KMS-11 (cell line): ENCODE data around the gene BCAS1.
"Not testable (repeated sequence)": the region's sequence is repeated elsewhere in the genome, so short reads cannot be mapped to it uniquely, and the experiment has no call there.

Experiments used
- H2AFZ ChIP-seq: fragments of 200-600 bp; sonication (generic); 2 replicates; pipeline ENCODE4 v1.6.1; 2016; ENCODE audit warnings: antibody characterized with exemption, mixed run types, low read depth
- H3K27ac ChIP-seq: fragments of 200-600 bp; sonication (generic); 2 replicates; pipeline ENCODE4 v1.6.1; 2016; ENCODE audit warnings: mild to moderate bottlenecking, mixed run types
- H3K27me3 ChIP-seq: fragments of 200-600 bp; sonication (generic); 2 replicates; pipeline ENCODE4 v1.6.1; 2017; ENCODE audit warnings: mild to moderate bottlenecking, low read depth, mixed run types, moderate library complexity; ENCODE audit not compliant: insufficient read depth
- H3K36me3 ChIP-seq: fragments of 200-600 bp; sonication (generic); 2 replicates; pipeline ENCODE4 v1.6.1; 2017; ENCODE audit warnings: mild to moderate bottlenecking, mixed run types; ENCODE audit not compliant: insufficient read depth
- H3K4me1 ChIP-seq: fragments of 200-600 bp; sonication (generic); 2 replicates; pipeline ENCODE4 v1.6.1; 2016; ENCODE audit warnings: mild to moderate bottlenecking, low read depth, mixed run types; ENCODE audit not compliant: poor library complexity, severe bottlenecking
- H3K4me2 ChIP-seq: fragments of 200-600 bp; sonication (generic); 2 replicates; pipeline ENCODE4 v1.7.0; 2016; ENCODE audit warnings: mild to moderate bottlenecking, mixed run types
- H3K4me3 ChIP-seq: fragments of 200-600 bp; sonication (generic); IDR thresholded peaks from 2 replicates; pipeline ENCODE4 v1.6.1; 2017; ENCODE audit warnings: low read depth, low read length, mixed read lengths; ENCODE audit not compliant: insufficient read depth
- H3K79me2 ChIP-seq: fragments of 200-600 bp; sonication (generic); 2 replicates; pipeline ENCODE4 v1.6.1; 2016; ENCODE audit warnings: low read depth, mixed run types; ENCODE audit not compliant: insufficient read depth
- H3K9ac ChIP-seq: fragments of 200-600 bp; sonication (generic); 2 replicates; pipeline ENCODE4 v1.6.1; 2016; ENCODE audit warnings: mild to moderate bottlenecking, mixed run types
- H4K20me1 ChIP-seq: fragments of 200-600 bp; sonication (generic); 2 replicates; pipeline ENCODE4 v1.6.1; 2016; ENCODE audit warnings: mild to moderate bottlenecking, mixed run types; ENCODE audit not compliant: insufficient read depth
- TF ChIP-seq, protein P1 (sequence below): fragments of 200-600 bp; sonication (generic); conservative IDR thresholded peaks from 2 replicates; pipeline ENCODE4 v1.6.1; 2017; ENCODE audit warnings: low read depth, mild to moderate bottlenecking, antibody characterized with exemption, low read length, moderate library complexity, mixed read lengths

Gene BCAS1

DNA sequence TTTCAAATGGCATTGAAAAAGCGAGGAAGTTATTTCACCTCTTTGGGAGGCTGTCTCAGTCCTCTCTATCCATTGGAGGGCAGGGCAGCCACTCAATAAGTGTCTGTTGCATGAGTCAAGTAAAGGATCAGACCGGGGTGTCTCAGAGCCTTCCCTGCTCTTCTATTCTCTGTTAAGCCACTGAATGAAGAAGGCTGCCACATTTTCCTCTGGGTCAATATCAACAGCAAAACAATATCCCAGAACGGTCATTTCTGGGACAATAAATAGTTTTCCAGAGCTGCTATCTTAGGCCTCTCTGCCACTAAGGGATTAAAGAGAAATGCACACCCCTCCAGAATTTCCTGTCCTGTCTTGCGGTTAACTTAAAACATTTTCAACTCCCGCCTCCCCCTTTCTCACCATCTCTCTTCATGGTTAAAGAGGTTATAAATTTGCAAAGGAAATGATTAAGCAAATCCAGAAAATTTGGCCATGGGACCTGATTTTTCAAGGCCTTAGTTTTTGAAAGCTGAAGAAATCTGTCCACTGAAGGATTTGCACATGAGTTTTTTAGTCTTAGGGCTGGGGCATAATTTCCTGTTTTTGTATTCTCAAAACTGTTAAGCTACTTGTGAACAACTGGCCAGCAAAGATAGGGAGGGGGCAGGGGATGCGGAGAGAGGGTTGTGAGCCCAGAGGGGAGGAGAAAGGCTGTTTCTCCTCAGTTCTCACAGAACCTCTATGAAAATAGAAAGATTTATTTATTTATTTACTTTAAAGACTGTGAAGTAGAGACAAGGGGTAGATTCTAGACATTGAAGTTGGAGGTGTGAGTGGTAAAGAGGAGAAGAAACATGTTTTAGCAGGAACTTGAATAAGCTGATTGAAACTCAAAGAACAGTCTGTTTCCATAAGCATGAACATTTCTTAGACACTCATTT is 135.7 kb downstream of the BCAS1 start:
- H3K4me3 ChIP-seq: no peak overlapping the region
- H3K27ac ChIP-seq: peak overlapping the region; percentile 73
- H2AFZ ChIP-seq: peak overlapping the region; percentile 43
- peak overlapping the region; percentile 76 for H3K4me2 ChIP-seq
- TF ChIP-seq, protein P1, sequence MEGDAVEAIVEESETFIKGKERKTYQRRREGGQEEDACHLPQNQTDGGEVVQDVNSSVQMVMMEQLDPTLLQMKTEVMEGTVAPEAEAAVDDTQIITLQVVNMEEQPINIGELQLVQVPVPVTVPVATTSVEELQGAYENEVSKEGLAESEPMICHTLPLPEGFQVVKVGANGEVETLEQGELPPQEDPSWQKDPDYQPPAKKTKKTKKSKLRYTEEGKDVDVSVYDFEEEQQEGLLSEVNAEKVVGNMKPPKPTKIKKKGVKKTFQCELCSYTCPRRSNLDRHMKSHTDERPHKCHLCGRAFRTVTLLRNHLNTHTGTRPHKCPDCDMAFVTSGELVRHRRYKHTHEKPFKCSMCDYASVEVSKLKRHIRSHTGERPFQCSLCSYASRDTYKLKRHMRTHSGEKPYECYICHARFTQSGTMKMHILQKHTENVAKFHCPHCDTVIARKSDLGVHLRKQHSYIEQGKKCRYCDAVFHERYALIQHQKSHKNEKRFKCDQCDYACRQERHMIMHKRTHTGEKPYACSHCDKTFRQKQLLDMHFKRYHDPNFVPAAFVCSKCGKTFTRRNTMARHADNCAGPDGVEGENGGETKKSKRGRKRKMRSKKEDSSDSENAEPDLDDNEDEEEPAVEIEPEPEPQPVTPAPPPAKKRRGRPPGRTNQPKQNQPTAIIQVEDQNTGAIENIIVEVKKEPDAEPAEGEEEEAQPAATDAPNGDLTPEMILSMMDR: no peak
- no peaks in the 10 kb centered on the region for H3K36me3 ChIP-seq
- no peaks in the 10 kb centered on the region for H3K27me3 ChIP-seq
- peak overlapping the region; percentile 41 for H3K9ac ChIP-seq
- H3K79me2 ChIP-seq: no peaks in the 10 kb centered on the region
- H3K4me1 ChIP-seq: peaks cover 78% of the 10 kb centered on the region
- no peaks in the 10 kb centered on the region for H4K20me1 ChIP-seq

DNA sequence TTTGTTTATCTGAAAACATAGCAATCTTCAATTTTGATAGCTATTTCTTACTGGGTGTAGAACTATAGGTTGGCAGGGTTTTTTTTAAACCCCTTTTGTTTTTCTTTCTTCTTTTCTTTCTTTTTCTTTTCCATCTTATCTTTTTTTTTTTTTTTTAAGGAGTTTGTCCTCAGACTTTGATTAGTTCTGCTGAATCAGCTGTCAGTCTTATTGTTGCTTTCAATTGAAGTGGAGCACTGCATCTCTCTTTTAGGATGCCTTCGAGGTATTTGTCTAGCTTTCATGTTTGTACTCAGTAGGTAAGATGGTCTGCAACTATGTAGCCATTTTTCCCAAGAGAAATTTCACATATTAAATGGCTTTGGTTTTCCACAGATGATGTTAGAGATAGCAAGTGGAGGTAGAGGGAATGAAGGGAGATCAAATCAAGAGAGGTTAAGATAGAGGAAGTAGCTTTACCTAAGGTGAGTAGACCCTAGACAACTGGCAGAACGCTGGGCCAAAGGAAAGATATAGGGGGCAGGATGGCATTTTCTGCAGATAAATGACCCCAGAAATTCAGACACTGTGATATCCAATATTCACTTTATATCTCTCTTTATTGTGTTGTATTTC is 137.1 kb downstream of the BCAS1 start:
- Histone ChIP-seq H3K9ac (no peak overlapping the region), H3K4me1 (peaks cover 74% of the 10 kb centered on the region), H3K36me3 (no peaks in the 10 kb centered on the region), H2AFZ (no peak overlapping the region), H3K4me3 (no peak overlapping the region), H3K27me3 (no peaks in the 10 kb centered on the region), H3K79me2 (no peaks in the 10 kb centered on the region), H3K4me2 (peak overlapping the region; percentile 76; the same call in 1 of the 2 replicates), H4K20me1 (no peaks in the 10 kb centered on the region), H3K27ac (peak overlapping the region; percentile 73; the same call in 1 of the 2 replicates)
- TF ChIP-seq, protein P1: no peak

DNA sequence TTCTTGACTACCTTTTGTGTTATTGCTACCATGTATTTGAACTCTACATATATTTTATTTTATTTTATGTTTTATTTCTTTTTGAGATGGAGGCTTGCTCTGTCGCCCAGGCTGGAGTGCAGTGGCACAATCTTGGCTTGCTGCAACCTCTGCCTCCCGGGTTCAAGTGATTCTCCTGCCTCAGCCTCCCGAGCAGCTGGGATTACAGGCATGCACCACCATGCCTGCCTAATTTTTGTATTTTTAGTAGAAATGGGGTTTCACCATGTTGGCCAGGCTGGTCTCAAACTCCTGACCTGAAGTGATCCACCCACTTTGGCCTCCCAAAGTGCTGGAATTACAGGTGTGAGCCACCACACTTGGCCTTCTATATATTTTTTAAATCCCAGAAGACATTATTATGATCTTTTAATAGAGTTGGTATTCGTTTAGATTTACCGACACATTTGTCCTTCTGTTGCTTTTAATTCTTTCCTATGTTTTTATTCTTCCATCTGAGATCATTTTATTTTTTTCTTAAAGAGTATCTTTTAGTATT is 137.7 kb downstream of the BCAS1 start:
- Histone ChIP-seq H3K4me1 (peaks cover 74% of the 10 kb centered on the region), H3K4me2 (0 out of 2 replicates have a peak overlapping the region, but pooled peaks have one; percentile 6)
- H3K27me3 ChIP-seq, H3K79me2 ChIP-seq, H3K9ac ChIP-seq, H3K36me3 ChIP-seq, H3K4me3 ChIP-seq, H4K20me1 ChIP-seq, H2AFZ ChIP-seq, H3K27ac ChIP-seq: not testable (repeated sequence)

DNA sequence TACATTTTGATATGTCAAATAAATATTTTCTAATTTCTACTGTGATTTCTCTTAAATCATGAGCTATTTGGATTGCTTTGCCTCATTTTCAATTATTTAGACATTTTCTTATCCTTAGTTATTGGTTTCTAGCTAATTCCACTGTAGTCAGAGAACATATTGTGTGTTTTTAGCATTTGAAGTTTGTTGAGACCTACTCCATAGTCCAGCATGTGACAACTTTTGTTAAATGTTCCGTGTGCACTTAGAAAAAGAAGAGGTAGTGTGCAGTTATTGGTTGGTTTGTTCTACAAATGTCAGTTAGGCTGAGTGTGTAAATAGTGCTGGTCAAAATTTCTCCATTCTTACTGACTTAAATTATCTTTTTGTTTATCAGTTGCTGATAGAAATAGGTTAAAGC is 138.8 kb downstream of the BCAS1 start:
- Histone ChIP-seq H4K20me1 (no peaks in the 10 kb centered on the region), H3K4me2 (peak overlapping the region; percentile 78), H3K4me3 (no peak overlapping the region), H2AFZ (no peak overlapping the region), H3K79me2 (no peaks in the 10 kb centered on the region), H3K9ac (no peak overlapping the region), H3K27me3 (no peaks in the 10 kb centered on the region), H3K27ac (no peak overlapping the region), H3K4me1 (peaks cover 74% of the 10 kb centered on the region), H3K36me3 (no peaks in the 10 kb centered on the region)
- TF ChIP-seq, protein P1: no peak
